Stomach (tissue), 9 donors: ENCODE results near the gene CTNND2. TPM values are rescaled to one million over a fixed set of nuclear protein-coding genes. Genes with fewer than 3 reads are reported as not detected.

Source experiments
- DNase-seq, 2 donors: peaks; one replicate each; pipeline versions ENCODE4 v3.0.0 to v3.0.0-alpha.2; 2013 to 2019
- H3K27ac ChIP-seq, 5 donors: fragments of 200-600 bp in 4 of 5; sonication (generic) in 4 of 5; one replicate each; pipeline ENCODE4 v1.5.1; 2013 to 2019; ENCODE audit warnings: mild to moderate bottlenecking in 1 of 5, moderate library complexity in 1 of 5
- H3K27me3 ChIP-seq, 3 donors: fragments of 200-600 bp; sonication (generic); one replicate each; pipeline ENCODE4 v1.5.1; 2017 to 2019; ENCODE audit warnings: mixed run types in 1 of 3
- H3K36me3 ChIP-seq, 4 donors: fragments of 200-600 bp; sonication (generic); 1 replicate in 3 of 4; 2 replicates in 1 of 4; pipeline ENCODE4 v1.5.1; 2016 to 2019
- H3K4me1 ChIP-seq, 4 donors: fragments of 200-600 bp; sonication (generic); one replicate each; pipeline ENCODE4 v1.5.1; 2016 to 2019
- H3K4me3 ChIP-seq, 4 donors: fragments of 200-600 bp; sonication (generic) in 3 of 4; one replicate each; pipeline ENCODE4 v1.5.1; 2016 to 2019; ENCODE audit warnings: mild to moderate bottlenecking in 1 of 4
- H3K9me3 ChIP-seq, 4 donors: fragments of 200-600 bp; sonication (generic); one replicate each; pipeline ENCODE4 v1.5.1; 2016 to 2019
- EP300 ChIP-seq: sonication (generic); formaldehyde crosslinking; IDR thresholded peaks from one replicate; pipeline ENCODE4 v1.6.1; 2017; ENCODE audit warnings: antibody characterized with exemption
- POLR2A ChIP-seq, 4 donors: fragments of 450-650 bp; IDR thresholded peaks; one replicate each; pipeline ENCODE4 v1.6.1; 2016; ENCODE audit warnings: antibody characterized with exemption in 4 of 4, control low read depth in 2 of 4, mild to moderate bottlenecking in 1 of 4, moderate library complexity in 1 of 4
- POLR2AphosphoS5 ChIP-seq, 3 donors: sonication (generic); formaldehyde crosslinking; IDR thresholded peaks; one replicate each; pipeline ENCODE4 v1.6.1; 2016; ENCODE audit warnings: antibody characterized with exemption in 3 of 3
- WGBS, 5 donors: extraction: QIAGEN DNeasy Blood & Tissue Kit in 3 of 5; methylation state at CpG; one replicate each; pipeline versions ENCODE4 v1.1.5 to v1.1.7; 2013 to 2018; 5-methylcytosine and 5-hydroxymethylcytosine counted together
- intact Hi-C: fragments of 100-400 bp; cut with DNase I; formaldehyde crosslinking; loops from one replicate; pipeline ENCODE4 v1.15.1; 2023; ENCODE audit warnings: low total_unique reads
- polyA plus RNA-seq, 3 donors: library from polyadenylated mRNA; stranded (reverse); fragments of 200-250 nt; gene quantifications; one replicate each; pipeline ENCODE4 v1.2.3, GENCODE V29; 2013
- total RNA-seq, 5 donors: library from RNA; depleted of rRNA; stranded (reverse); fragments of >200 nt; gene quantifications; one replicate each; pipeline versions ENCODE4 v1.1.0 to v1.2.3, GENCODE V29; 2014 to 2016
- TF ChIP-seq, protein P1 (sequence below), 7 experiments: fragments of 450-650 bp in 4 of 7; fragments of 200-600 bp in 3 of 7; sonication (generic) in 3 of 7; IDR thresholded peaks; one replicate each; pipeline ENCODE4 v1.5.1; 2016 to 2019; ENCODE audit warnings: antibody characterized with exemption in 7 of 7, control low read depth in 2 of 7, mild to moderate bottlenecking in 1 of 7
- donor health status: healthy with polysubstance abuse.
- donor health status: Bipolar disorder and iron deficiency.
- donor health status: healthy.

CTNND2 gene
- total and polyA plus RNA-seq, 8 donors, result 0.29 to 3.4 (median 2.0) TPM; not detected in 2

- TF ChIP-seq, protein P1, sequence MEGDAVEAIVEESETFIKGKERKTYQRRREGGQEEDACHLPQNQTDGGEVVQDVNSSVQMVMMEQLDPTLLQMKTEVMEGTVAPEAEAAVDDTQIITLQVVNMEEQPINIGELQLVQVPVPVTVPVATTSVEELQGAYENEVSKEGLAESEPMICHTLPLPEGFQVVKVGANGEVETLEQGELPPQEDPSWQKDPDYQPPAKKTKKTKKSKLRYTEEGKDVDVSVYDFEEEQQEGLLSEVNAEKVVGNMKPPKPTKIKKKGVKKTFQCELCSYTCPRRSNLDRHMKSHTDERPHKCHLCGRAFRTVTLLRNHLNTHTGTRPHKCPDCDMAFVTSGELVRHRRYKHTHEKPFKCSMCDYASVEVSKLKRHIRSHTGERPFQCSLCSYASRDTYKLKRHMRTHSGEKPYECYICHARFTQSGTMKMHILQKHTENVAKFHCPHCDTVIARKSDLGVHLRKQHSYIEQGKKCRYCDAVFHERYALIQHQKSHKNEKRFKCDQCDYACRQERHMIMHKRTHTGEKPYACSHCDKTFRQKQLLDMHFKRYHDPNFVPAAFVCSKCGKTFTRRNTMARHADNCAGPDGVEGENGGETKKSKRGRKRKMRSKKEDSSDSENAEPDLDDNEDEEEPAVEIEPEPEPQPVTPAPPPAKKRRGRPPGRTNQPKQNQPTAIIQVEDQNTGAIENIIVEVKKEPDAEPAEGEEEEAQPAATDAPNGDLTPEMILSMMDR (IDR thresholded peaks at IDR 0.05), result no peak
- no peak for TF ChIP-seq EP300
- TF ChIP-seq POLR2AphosphoS5 (IDR thresholded peaks at IDR 0.05), result no peak
- TF ChIP-seq POLR2A (IDR thresholded peaks at IDR 0.05), result no peak
- H3K4me1 ChIP-seq, result peaks cover 0 to 4% (median 0%) of the 10 kb centered on the region in 4 donors
- no peaks in the 10 kb centered on the region for H3K36me3 ChIP-seq
- intact Hi-C loops, result no loop called here
- H3K4me3 ChIP-seq, result no peak overlapping the region
- peaks cover 3 to 13% (median 6%) of the 10 kb centered on the region in 4 donors for H3K9me3 ChIP-seq
- no peak overlapping the region for H3K27ac ChIP-seq
- no peak for DNase-seq
- H3K27me3 ChIP-seq, result no peaks in the 10 kb centered on the region
Observed at GRCh38 chr5:10958728-10959127, 945.5 kb downstream of the CTNND2 start.

DNA sequence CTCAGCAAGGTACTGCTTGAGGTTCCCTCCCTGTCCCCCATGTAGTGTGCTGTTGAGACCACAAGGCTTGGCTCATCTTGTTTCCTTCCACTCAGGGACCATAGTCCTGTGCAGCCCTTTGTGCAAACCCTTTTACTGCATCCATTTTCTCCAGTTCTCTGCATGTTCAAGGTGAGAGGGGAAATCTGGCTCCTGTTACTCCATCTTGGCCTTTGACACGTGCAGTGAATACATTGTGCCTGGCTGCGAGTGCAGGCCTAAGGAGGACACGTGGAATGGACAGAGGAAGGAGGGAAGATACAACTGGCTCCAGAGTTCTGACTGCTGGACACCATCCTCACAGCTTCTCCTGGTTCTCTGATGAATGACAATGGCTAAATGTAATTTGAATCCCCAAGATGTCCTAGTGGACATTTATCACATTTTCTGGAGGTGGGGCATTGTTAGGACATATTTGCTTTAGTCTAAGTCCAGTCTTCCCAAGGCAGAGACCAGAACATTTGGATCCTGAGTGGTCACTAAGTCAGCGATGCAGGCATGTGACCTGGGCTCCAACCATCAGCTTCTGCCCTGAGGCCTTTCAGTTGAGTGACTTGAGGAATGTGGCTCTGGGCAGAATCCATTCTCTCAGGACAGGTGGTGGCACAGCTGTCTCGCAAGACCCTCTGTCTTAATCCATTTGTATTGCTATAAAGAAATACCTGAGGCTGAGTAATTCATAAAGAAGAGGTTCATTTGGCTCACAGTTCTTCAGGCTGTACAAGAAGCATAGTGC is 954.2 kb downstream of the CTNND2 start:
- DNase-seq, result no peak
- Histone ChIP-seq H3K4me3 (no peak overlapping the region), H3K4me1 (no peaks in the 10 kb centered on the region), H3K9me3 (peaks cover 0 to 7% (median 0%) of the 10 kb centered on the region in 4 donors), H3K27me3 (peaks cover 0 to 3% (median 0%) of the 10 kb centered on the region in 3 donors), H3K36me3 (no peaks in the 10 kb centered on the region), H3K27ac (no peak overlapping the region)
- intact Hi-C loops, result no loop called here
- TF ChIP-seq, protein P1 (IDR thresholded peaks at IDR 0.05), result no peak
- TF ChIP-seq EP300, result no peak
- TF ChIP-seq POLR2AphosphoS5 (IDR thresholded peaks at IDR 0.05), result no peak
- TF ChIP-seq POLR2A (IDR thresholded peaks at IDR 0.05), result no peak
- WGBS, 5 donors, result 79 to 91% (median 84%) methylated on average over 5 of the region's 5 CpGs

DNA sequence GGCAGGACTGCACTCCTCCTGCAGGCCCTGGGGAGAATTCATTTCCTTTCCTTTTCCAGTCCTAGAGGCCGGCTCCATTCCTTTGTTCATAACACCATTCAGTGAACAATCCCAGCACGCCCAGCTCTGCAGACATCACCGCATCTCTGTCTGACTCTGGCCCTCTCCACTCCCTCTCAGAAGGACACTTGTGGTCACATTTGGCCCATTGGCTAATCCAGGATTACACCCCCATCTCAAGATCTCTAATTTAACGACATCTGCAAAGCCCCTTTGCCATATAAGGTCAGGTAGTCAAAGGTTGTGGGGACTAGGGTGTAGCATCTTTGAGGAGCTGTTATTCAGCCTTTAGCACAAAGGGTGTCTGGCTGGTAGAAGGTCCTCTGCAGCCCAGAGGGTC is 958.2 kb downstream of the CTNND2 start:
- H3K27me3 ChIP-seq, result peaks cover 0 to 3% (median 0%) of the 10 kb centered on the region in 3 donors
- TF ChIP-seq POLR2AphosphoS5 (IDR thresholded peaks at IDR 0.05) (no peak), EP300 (no peak), POLR2A (IDR thresholded peaks at IDR 0.05) (no peak)
- TF ChIP-seq, protein P1 (IDR thresholded peaks at IDR 0.05), result no peak
- H3K27ac ChIP-seq, result no peak overlapping the region
- no peaks in the 10 kb centered on the region for H3K4me1 ChIP-seq
- H3K36me3 ChIP-seq, result no peaks in the 10 kb centered on the region
- no peak overlapping the region for H3K4me3 ChIP-seq
- H3K9me3 ChIP-seq, result no peaks in the 10 kb centered on the region
- 61 to 71% (median 66%) methylated on average over 4 of the region's 4 CpGs for WGBS, 5 donors
- no peak for DNase-seq
- intact Hi-C loops, result no loop called here

DNA sequence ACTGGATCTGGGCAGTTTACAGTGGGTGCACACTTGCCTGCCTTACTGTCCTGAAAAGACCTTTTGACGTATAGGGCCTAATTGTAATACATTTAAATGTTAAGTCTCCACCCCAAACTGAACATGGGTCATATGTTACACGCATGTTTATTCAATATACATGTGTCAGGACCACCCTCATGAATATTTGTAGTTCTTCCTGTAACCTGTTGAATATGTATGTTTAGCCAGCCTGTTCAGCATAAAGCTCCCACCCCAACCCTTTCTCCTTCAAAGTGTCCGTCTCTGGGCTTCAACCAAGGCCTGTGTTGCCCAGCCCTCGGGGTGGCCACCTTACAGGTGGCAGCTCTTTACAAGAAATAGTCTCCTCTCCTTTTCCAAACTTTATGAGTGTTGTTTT is 962.3 kb downstream of the CTNND2 start:
- Histone ChIP-seq H3K36me3 (no peaks in the 10 kb centered on the region), H3K4me3 (no peak overlapping the region), H3K4me1 (no peaks in the 10 kb centered on the region), H3K27me3 (no peaks in the 10 kb centered on the region), H3K27ac (no peak overlapping the region), H3K9me3 (no peaks in the 10 kb centered on the region)
- TF ChIP-seq POLR2A (IDR thresholded peaks at IDR 0.05) (no peak), POLR2AphosphoS5 (IDR thresholded peaks at IDR 0.05) (no peak), EP300 (no peak)
- TF ChIP-seq, protein P1 (IDR thresholded peaks at IDR 0.05), result no peak
- intact Hi-C loops, result no loop called here
- WGBS, 5 donors, result 86 to 94% (median 89%) methylated on average over 4 of the region's 4 CpGs
- DNase-seq, result no peak
